Suprapubic skin (tissue), 4 donors: ENCODE measurements around the gene LHX6. TPM values are rescaled to one million over a fixed set of nuclear protein-coding genes. Genes with fewer than 3 reads are reported as not detected.

ENCODE experiments used
- DNase-seq, 2 donors: peaks; one replicate each; pipeline ENCODE4 v3.0.0-alpha.2; 2019; ENCODE audit warnings: low spot score in 2 of 2
- H3K27ac ChIP-seq: fragments of 200-600 bp; sonication (generic); one replicate; pipeline ENCODE4 v1.5.1; 2019
- H3K27me3 ChIP-seq: fragments of 200-600 bp; sonication (generic); one replicate; pipeline ENCODE4 v1.5.1; 2019
- H3K36me3 ChIP-seq: fragments of 200-600 bp; sonication (generic); one replicate; pipeline ENCODE4 v1.5.1; 2019
- H3K4me1 ChIP-seq: fragments of 200-600 bp; sonication (generic); one replicate; pipeline ENCODE4 v1.5.1; 2019
- H3K4me3 ChIP-seq: fragments of 200-600 bp; sonication (generic); one replicate; pipeline ENCODE4 v1.5.1; 2019; ENCODE audit warnings: mild to moderate bottlenecking
- H3K9me3 ChIP-seq: fragments of 200-600 bp; sonication (generic); one replicate; pipeline ENCODE4 v1.5.1; 2019
- CTCF ChIP-seq, 2 donors: fragments of 200-600 bp in 1 of 2; fragments of 450-650 bp in 1 of 2; sonication (generic) in 1 of 2; IDR thresholded peaks; one replicate each; pipeline ENCODE4 v1.5.1; 2016 to 2019; ENCODE audit warnings: antibody characterized with exemption in 2 of 2, mild to moderate bottlenecking in 1 of 2, moderate library complexity in 1 of 2
- EP300 ChIP-seq: sonication (generic); formaldehyde crosslinking; IDR thresholded peaks from one replicate; pipeline ENCODE4 v1.6.1; 2017; ENCODE audit warnings: antibody characterized with exemption
- POLR2A ChIP-seq, 2 donors: fragments of 450-650 bp; IDR thresholded peaks; one replicate each; pipeline ENCODE4 v1.6.1; 2017; ENCODE audit warnings: antibody characterized with exemption in 2 of 2, mild to moderate bottlenecking in 2 of 2, moderate library complexity in 2 of 2
- POLR2AphosphoS5 ChIP-seq, 3 donors: sonication (generic); formaldehyde crosslinking; IDR thresholded peaks; one replicate each; pipeline ENCODE4 v1.6.1; 2017; ENCODE audit warnings: antibody characterized with exemption in 3 of 3
- WGBS: methylation state at CpG from one replicate; pipeline ENCODE4 v1.1.5; 2018; 5-methylcytosine and 5-hydroxymethylcytosine counted together
- total RNA-seq, 4 donors: library from RNA; depleted of rRNA; stranded (reverse); fragments of >200 nt; gene quantifications; one replicate each; pipeline ENCODE4 v1.1.0, GENCODE V29; 2016

The LHX6 gene
- total RNA-seq: 1 to 10 TPM; 1.4 to 7.3 (median 3.4) TPM

GRCh38 chr9:122228568-122229484, at the start of gene LHX6:
Gene LHX6, minus strand, starts transcription at chr9:122228957. Its CDS starts 217 bp downstream, at chr9:122228740.
- H3K36me3 ChIP-seq: no peaks in the 10 kb centered on the region
- H3K9me3 ChIP-seq: no peaks in the 10 kb centered on the region
- DNase-seq: no peak
- H3K4me1 ChIP-seq: peaks cover 34% of the 10 kb centered on the region
- H3K27ac ChIP-seq: no peak within 1 kb of the TSS
- peak within 1 kb of the TSS; percentile 53 for H3K4me3 ChIP-seq
- peaks cover 76% of the 10 kb centered on the region for H3K27me3 ChIP-seq
- TF ChIP-seq POLR2AphosphoS5 (IDR thresholded peaks at IDR 0.05) (no peak), EP300 (no peak), POLR2A (IDR thresholded peaks at IDR 0.05) (no peak), CTCF (IDR thresholded peaks at IDR 0.05) (no peak)
- 6% methylated on average over 38 of the region's 70 CpGs for WGBS

GRCh38 chr9:122277285-122277897, 48.6 kb upstream of the LHX6 start:
- WGBS: 96% methylated on average over 10 of the region's 10 CpGs
- H3K27ac ChIP-seq: no peak overlapping the region
- no peak for TF ChIP-seq EP300
- no peak for TF ChIP-seq POLR2A (IDR thresholded peaks at IDR 0.05)
- TF ChIP-seq CTCF (IDR thresholded peaks at IDR 0.05): no peak
- TF ChIP-seq POLR2AphosphoS5 (IDR thresholded peaks at IDR 0.05): no peak

GRCh38 chr9:122276096-122276495, 47.3 kb upstream of the LHX6 start:
- peaks cover 21% of the 10 kb centered on the region for H3K36me3 ChIP-seq

More at GRCh38 chr9:122277285-122277897, 48.6 kb upstream of the LHX6 start:
- no peak overlapping the region for H3K4me3 ChIP-seq
- no peaks in the 10 kb centered on the region for H3K27me3 ChIP-seq
- H3K36me3 ChIP-seq: peaks cover 27% of the 10 kb centered on the region
- peaks cover 6% of the 10 kb centered on the region for H3K9me3 ChIP-seq
- no peak for DNase-seq
- no peaks in the 10 kb centered on the region for H3K4me1 ChIP-seq

GRCh38 chr9:122274055-122274454, 45.3 kb upstream of the LHX6 start:
- peaks cover 14% of the 10 kb centered on the region for H3K36me3 ChIP-seq
- H3K4me3 ChIP-seq: no peak overlapping the region
- no peak for DNase-seq
- no peaks in the 10 kb centered on the region for H3K27me3 ChIP-seq
- H3K4me1 ChIP-seq: no peaks in the 10 kb centered on the region
- no peak for TF ChIP-seq POLR2AphosphoS5 (IDR thresholded peaks at IDR 0.05)
- WGBS: 94% methylated on average over 2 of the region's 2 CpGs
- H3K27ac ChIP-seq: no peak overlapping the region
- peaks cover 6% of the 10 kb centered on the region for H3K9me3 ChIP-seq

More at GRCh38 chr9:122276096-122276495, 47.3 kb upstream of the LHX6 start:
- DNase-seq: no peak
- H3K27me3 ChIP-seq: no peaks in the 10 kb centered on the region
- peaks cover 6% of the 10 kb centered on the region for H3K9me3 ChIP-seq
- TF ChIP-seq CTCF (IDR thresholded peaks at IDR 0.05) (no peak), EP300 (no peak), POLR2A (IDR thresholded peaks at IDR 0.05) (no peak), POLR2AphosphoS5 (IDR thresholded peaks at IDR 0.05) (no peak)
- WGBS: 96% methylated on average over 7 of the region's 7 CpGs
- H3K27ac ChIP-seq: no peak overlapping the region
- no peaks in the 10 kb centered on the region for H3K4me1 ChIP-seq
- no peak overlapping the region for H3K4me3 ChIP-seq

- Histone ChIP-seq H3K4me1 (peaks cover 20% of the 10 kb centered on the region), H3K27me3 (no peaks in the 10 kb centered on the region), H3K36me3 (no peaks in the 10 kb centered on the region), H3K9me3 (no peaks in the 10 kb centered on the region), H3K4me3 (no peak overlapping the region), H3K27ac (no peak overlapping the region)
- 84% methylated on average over 6 of the region's 6 CpGs for WGBS
- no peak for DNase-seq
- TF ChIP-seq POLR2AphosphoS5 (IDR thresholded peaks at IDR 0.05): no peak
- TF ChIP-seq POLR2A (IDR thresholded peaks at IDR 0.05): no peak
- TF ChIP-seq EP300: no peak
- TF ChIP-seq CTCF (IDR thresholded peaks at IDR 0.05): no peak
Measured at GRCh38 chr9:122268041-122268814, 39.5 kb upstream of the LHX6 start.
